Panc1 (cell line): ENCODE data around the gene KIF17. TPM values are rescaled to one million over a fixed set of nuclear protein-coding genes. Genes with fewer than 3 reads are reported as not detected.

Source experiments
- ATAC-seq: fragments of 200-7000 bp; cut with Tn5 transposase; 2 replicates; pipeline ENCODE4 v1.9.1; 2020; ENCODE audit warnings: mild to moderate bottlenecking, moderate library complexity
- BruUV-seq: library from RNA; stranded (reverse); fragments of 400-500 nt; replicated peaks from 2 replicates; lab custom pipeline; 2021; lab: Mats Ljungman, UMichigan
- CTCF ChIA-PET: fragments of 300-600 bp; sonication (Branson Sonifier 250); formaldehyde crosslinking; loops from one replicate; lab custom pipeline; 2022; ENCODE audit warnings: antibody characterized with exemption; lab: Charles Lee
- POLR2A ChIA-PET: fragments of 300-600 bp; sonication (Branson Sonifier 250); formaldehyde crosslinking; loops from one replicate; lab custom pipeline; 2022; ENCODE audit warnings: antibody characterized with exemption; lab: Charles Lee
- DNase-seq: peaks from one replicate; pipeline ENCODE4 v3.0.0-alpha.2; 2010; ENCODE audit warnings: low read depth, low spot score
- H3K27ac ChIP-seq: 2 replicates; pipeline ENCODE4 v1.5.1; 2011; ENCODE audit warnings: mild to moderate bottlenecking, low read length, inconsistent platforms
- H3K27me3 ChIP-seq: fragments of 200-500 bp; sonication (Bioruptor generic); 2 replicates; pipeline ENCODE4 v1.6.0; 2014; ENCODE audit warnings: low read length, inconsistent platforms; ENCODE audit not compliant: control insufficient read depth, insufficient read depth
- H3K36me3 ChIP-seq: fragments of 200-500 bp; sonication (Bioruptor generic); 2 replicates; pipeline ENCODE4 v1.5.1; 2014; ENCODE audit warnings: inconsistent platforms, mild to moderate bottlenecking, low read length, moderate library complexity; ENCODE audit not compliant: control insufficient read depth, insufficient read depth
- H3K4me1 ChIP-seq: 2 replicates; pipeline ENCODE4 v1.5.1; 2011; ENCODE audit warnings: inconsistent platforms, mild to moderate bottlenecking, low read length, moderate library complexity; ENCODE audit not compliant: control insufficient read depth, insufficient read depth
- H3K4me3 ChIP-seq, 2 experiments: 2 replicates each; pipeline ENCODE4 v1.5.1; 2011 to 2012; ENCODE audit warnings: low read depth in 2 of 2, low read length in 2 of 2, mild to moderate bottlenecking in 2 of 2, inconsistent platforms in 1 of 2, moderate library complexity in 1 of 2
- H3K9me3 ChIP-seq: fragments of 200-500 bp; sonication (Bioruptor generic); 2 replicates; pipeline ENCODE4 v1.5.1; 2014; ENCODE audit warnings: low read depth, mild to moderate bottlenecking, inconsistent platforms, low read length, moderate library complexity; ENCODE audit not compliant: control insufficient read depth, insufficient read depth
- CTCF ChIP-seq: fragments of 450-650 bp; IDR thresholded peaks from 2 replicates; pipeline ENCODE4 v1.5.1; 2017; ENCODE audit warnings: mild to moderate bottlenecking
- POLR2AphosphoS5 ChIP-seq: IDR thresholded peaks from 2 replicates; pipeline ENCODE4 v1.6.1; 2012; ENCODE audit warnings: mild to moderate bottlenecking, low read depth, low read length, moderate library complexity
- REST ChIP-seq, 2 experiments: IDR thresholded peaks; 2 replicates each; pipeline ENCODE4 v1.6.1; 2011 to 2012; ENCODE audit warnings: low read depth in 2 of 2, control low read depth in 1 of 2, low read length in 1 of 2, mild to moderate bottlenecking in 1 of 2, moderate library complexity in 1 of 2; ENCODE audit not compliant: insufficient read depth in 1 of 2
- SIN3A ChIP-seq: IDR thresholded peaks from 2 replicates; pipeline ENCODE4 v1.6.1; 2012; ENCODE audit warnings: low read depth, mild to moderate bottlenecking, low read length, moderate library complexity, borderline replicate concordance; ENCODE audit not compliant: insufficient read depth
- TCF7L2 ChIP-seq: IDR thresholded peaks from 2 replicates; pipeline ENCODE4 v1.6.1; 2011; ENCODE audit warnings: mild to moderate bottlenecking, low read depth, low read length, inconsistent platforms
- in situ Hi-C: cut with HindIII; loops from 2 replicates; pipeline ENCODE4 v1.10.0; 2016; ENCODE audit warnings: low sequenced_read_pairs, low pct_unique_long_range_greater_than_20kb
- intact Hi-C: fragments of 100-400 bp; cut with micrococcal nuclease; formaldehyde crosslinking; loops from one replicate; pipeline ENCODE4 v1.10.0; 2022; ENCODE audit not compliant: unreplicated experiment
- total RNA-seq: library from RNA; stranded (reverse); gene quantifications from one replicate; pipeline ENCODE4 v1.2.1, GENCODE V29; 2021; ENCODE audit not compliant: unreplicated experiment

Gene KIF17
- total RNA-seq, 1 experiment from 2014 or later = 3.9 TPM

- ChIA-PET CTCF (no interaction called here), POLR2A (no interaction called here)
- H3K36me3 ChIP-seq = no peaks in the 10 kb centered on the region
- DNase-seq = no peak
- ATAC-seq = peak; percentile 23; the same call in 1 of the 2 replicates
- BruUV-seq = no TSS peak
- no peak for TF ChIP-seq POLR2AphosphoS5
- no peak overlapping the region for H3K27ac ChIP-seq
- no peaks in the 10 kb centered on the region for H3K9me3 ChIP-seq
- peaks cover 10% of the 10 kb centered on the region for H3K4me1 ChIP-seq
- no peak overlapping the region for H3K4me3 ChIP-seq
- no peaks in the 10 kb centered on the region for H3K27me3 ChIP-seq
- intact Hi-C loops (no loop called here), in situ Hi-C loops (no loop called here)
Observed at GRCh38 chr1:20709868-20710267, 7.9 kb downstream of the KIF17 start.

GRCh38 chr1:20708891-20709290 is 8.9 kb downstream of the KIF17 start:
- intact Hi-C loops (no loop called here), in situ Hi-C loops (no loop called here)
- Histone ChIP-seq H3K4me3 (no peak overlapping the region), H3K27me3 (no peaks in the 10 kb centered on the region), H3K9me3 (no peaks in the 10 kb centered on the region), H3K27ac (no peak overlapping the region), H3K4me1 (peaks cover 10% of the 10 kb centered on the region), H3K36me3 (no peaks in the 10 kb centered on the region)
- no peak for ATAC-seq
- no peak for DNase-seq
- ChIA-PET CTCF (no interaction called here), POLR2A (no interaction called here)
- TF ChIP-seq TCF7L2 (no peak), CTCF (no peak), SIN3A (no peak), POLR2AphosphoS5 (no peak), REST (IDR thresholded peaks at IDR 0.05; ENCODE audit: insufficient read depth in 1 of 2, low read depth in 2 of 2, low read length in 1 of 2) (no peak)
- BruUV-seq = no TSS peak

GRCh38 chr1:20708057-20708456 is 9.8 kb downstream of the KIF17 start:
- no peak for DNase-seq
- Histone ChIP-seq H3K27me3 (no peaks in the 10 kb centered on the region), H3K27ac (no peak overlapping the region), H3K36me3 (no peaks in the 10 kb centered on the region), H3K9me3 (no peaks in the 10 kb centered on the region), H3K4me3 (no peak overlapping the region), H3K4me1 (peaks cover 10% of the 10 kb centered on the region)
- TF ChIP-seq REST (IDR thresholded peaks at IDR 0.05; ENCODE audit: insufficient read depth in 1 of 2, low read depth in 2 of 2, low read length in 1 of 2) (no peak), TCF7L2 (no peak), CTCF (no peak), POLR2AphosphoS5 (no peak), SIN3A (no peak)
- in situ Hi-C loops (no loop called here), intact Hi-C loops (no loop called here)
- ATAC-seq = no peak
- POLR2A ChIA-PET = no interaction called here
- CTCF ChIA-PET = interaction anchor here (1.2 kb wide), 1 partner anchor 11 kb away, joined by 3 read pairs; no protein-coding TSS in a partner anchor
- BruUV-seq = no TSS peak
